ENCODE data around the gene ARHGEF39. TPM values are rescaled to one million over a fixed set of nuclear protein-coding genes. Genes with fewer than 3 reads are reported as not detected.
A peak's percentile ranks its signal among the peaks of the same experiment; 100 is the strongest.
"Not testable (repeated sequence)": the region's sequence is repeated elsewhere in the genome, so short reads cannot be mapped to it uniquely, and the experiment has no call there.

Gene ARHGEF39
- total RNA-seq, 1 experiment from 2014 or later, result 7.8 TPM

DNA sequence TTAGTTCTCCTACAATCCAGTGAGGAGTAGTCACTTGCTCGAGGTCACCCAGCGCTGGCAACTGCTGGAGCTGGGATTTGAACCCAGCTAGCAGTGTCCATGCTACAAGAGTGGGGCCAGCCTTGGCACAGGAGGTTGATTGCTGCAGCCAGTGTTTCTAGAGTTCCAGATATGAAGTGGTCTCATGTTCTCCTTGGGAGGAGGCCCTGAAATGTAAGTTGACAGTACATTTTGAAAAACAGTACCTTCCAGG, 6.1 kb downstream of the ARHGEF39 start:
- in situ Hi-C loops (cut with HindIII; ENCODE audit: low pct_unique_long_range_greater_than_20kb, low sequenced_read_pairs), result no loop called here

DNA sequence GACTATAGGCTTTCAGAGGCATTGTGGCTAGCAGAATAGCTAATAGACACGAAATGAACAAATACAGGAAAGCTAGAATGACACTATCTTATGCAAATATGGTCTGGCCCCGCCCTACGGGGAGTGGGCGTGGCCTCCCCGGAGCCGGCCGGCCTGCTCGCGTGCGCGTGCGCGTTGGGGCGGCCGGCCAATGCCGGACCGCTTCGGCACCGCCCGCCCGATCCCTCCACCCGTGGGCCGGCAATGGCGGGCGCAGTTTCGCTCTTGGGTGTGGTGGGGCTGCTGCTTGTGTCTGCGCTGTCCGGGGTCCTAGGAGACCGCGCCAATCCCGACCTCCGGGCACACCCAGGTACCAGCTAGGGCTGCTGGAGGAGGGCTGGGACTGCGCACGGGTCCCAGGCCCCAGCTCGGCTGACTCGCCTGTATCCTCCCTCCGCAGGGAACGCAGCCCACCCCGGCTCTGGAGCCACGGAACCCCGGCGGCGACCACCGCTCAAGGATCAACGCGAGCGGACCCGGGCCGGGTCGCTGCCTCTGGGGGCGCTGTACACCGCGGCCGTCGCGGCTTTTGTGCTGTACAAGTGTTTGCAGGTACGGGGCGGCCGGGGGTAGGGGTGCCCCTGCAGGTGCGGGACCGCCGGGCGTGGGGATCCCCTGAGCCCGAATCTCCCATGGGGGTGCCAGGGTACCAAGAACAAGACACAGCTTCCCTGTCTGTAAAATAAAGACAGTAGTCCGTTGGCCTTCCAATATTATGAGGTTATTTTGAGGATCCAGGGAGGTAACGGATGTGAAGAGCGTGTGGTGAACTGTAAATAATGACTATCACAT, 6.6 kb downstream of the ARHGEF39 start, which contains the start of gene CCDC107:
CCDC107 (plus strand) TSS at position 156 of the 831 bp plus-strand sequence; CDS start at position 244, 88 bp downstream.
- in situ Hi-C loops (cut with HindIII; ENCODE audit: low pct_unique_long_range_greater_than_20kb, low sequenced_read_pairs), result no loop called here
- peak; percentile 79 for DNase-seq (ENCODE audit: low read depth)

More for the DNA sequence above, 6.1 kb downstream of the ARHGEF39 start:
- no peak for DNase-seq (ENCODE audit: low read depth)

DNA sequence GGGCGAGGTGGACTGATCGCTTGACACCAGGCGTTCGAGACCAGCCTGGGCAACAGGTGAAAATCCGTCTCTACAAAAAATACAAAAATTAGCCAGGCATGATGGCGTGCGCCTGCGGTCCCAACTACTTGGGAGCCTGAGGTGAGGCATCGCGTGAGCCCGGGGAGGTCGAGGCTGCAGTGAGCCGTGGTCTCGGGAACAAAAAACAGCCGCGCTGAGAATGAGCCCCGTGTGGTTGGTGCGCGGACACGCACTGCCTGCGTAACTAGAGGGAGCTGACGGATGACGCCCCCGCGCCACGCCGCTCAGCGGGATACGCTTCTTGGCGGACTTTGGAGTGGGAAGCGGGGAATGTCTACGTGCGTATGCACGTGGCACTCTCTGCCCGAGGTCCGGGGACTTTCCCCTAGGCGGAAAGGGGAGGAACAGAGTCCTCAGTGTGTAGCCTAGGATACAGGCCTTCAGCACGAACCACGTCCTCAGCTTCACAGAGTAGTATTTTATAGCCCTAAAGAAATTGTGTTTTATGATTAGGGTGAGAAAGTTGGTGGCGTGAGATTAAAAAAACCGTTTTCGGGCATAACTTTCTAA, 7.4 kb downstream of the ARHGEF39 start, which contains the start of gene RMRP:
RMRP (minus strand) TSS at position 474 of the 591 bp plus-strand sequence.
- in situ Hi-C loops (cut with HindIII; ENCODE audit: low pct_unique_long_range_greater_than_20kb, low sequenced_read_pairs), result no loop called here
- DNase-seq (ENCODE audit: low read depth), result peak; percentile 96

DNA sequence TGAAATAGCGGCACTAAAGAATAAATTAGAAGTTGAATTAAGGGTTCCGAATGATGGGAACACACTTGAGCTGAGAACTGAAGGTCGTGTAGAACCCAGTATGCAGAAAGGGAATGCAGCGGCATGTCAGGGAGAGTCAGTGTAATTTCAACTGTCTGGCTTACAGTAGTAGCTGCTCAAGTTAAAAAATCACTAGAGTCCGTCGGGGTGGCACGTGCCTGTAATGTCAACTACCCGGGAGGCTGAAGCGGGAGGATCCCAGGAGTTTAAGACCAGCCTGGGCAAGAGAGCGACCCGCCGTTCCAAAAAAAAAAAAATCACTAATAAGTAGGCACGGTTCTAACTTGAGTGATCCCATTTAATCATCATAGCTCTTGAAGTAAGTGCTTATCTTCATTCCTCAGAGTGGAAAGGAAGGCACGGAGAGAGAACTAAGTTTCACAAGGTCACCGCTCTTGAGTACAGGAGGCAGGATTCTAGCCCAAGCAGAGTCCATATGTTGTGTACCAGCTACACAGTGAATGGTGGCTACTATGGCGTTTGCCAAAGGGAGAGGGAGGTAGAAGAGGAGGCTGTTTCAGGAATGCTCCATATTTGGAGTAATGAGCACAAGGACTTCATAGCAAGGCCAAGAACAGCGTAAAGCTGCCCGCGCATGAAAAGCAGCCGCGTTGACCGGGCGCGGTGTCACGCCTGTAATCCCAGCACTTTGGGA, 8.0 kb downstream of the ARHGEF39 start:
- no peak for DNase-seq (ENCODE audit: low read depth)
- in situ Hi-C loops (cut with HindIII; ENCODE audit: low pct_unique_long_range_greater_than_20kb, low sequenced_read_pairs), result no loop called here

DNA sequence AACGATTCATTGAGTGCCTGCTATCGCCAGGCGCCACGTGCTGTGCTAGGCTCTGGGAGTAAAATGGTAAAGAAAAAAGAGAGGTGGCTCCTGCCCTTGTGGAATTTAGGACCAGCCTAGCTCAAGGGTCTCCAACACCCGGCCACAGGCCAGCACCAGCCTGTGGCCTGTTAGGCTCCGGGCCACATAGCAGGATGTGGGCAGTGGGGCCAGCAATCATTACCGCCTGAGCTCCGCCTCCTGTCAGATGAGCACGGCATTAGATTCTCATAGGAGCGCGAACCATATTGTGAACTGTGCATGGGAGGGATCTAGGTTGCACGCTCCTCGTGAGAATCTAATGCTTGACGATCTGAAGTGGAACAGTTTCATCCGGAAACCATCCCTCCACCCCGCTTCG, 8.6 kb downstream of the ARHGEF39 start:
- no peak for DNase-seq (ENCODE audit: low read depth)
- in situ Hi-C loops (cut with HindIII; ENCODE audit: low pct_unique_long_range_greater_than_20kb, low sequenced_read_pairs), result no loop called here

DNA sequence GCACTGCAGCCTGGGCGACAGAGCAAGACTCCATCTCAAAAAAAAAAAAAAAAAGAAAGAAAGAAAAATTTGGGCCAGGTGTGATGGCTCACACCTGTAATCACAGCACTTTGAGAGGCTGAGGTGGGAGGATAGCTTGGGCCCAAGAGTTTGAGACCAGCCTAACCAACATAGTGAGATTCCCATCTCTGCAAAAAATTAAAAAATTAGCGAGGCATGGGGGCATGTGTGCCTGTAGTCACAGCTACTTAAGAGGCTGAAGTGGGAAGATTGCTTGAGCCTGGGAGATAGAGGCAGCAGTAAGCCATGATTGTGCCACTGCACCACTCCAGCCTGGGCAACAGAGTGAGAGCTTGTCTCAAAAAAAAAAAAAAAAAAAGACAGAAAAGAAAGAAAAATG, 11.4 kb downstream of the ARHGEF39 start:
- in situ Hi-C loops (cut with HindIII; ENCODE audit: low pct_unique_long_range_greater_than_20kb, low sequenced_read_pairs), result no loop called here

DNA sequence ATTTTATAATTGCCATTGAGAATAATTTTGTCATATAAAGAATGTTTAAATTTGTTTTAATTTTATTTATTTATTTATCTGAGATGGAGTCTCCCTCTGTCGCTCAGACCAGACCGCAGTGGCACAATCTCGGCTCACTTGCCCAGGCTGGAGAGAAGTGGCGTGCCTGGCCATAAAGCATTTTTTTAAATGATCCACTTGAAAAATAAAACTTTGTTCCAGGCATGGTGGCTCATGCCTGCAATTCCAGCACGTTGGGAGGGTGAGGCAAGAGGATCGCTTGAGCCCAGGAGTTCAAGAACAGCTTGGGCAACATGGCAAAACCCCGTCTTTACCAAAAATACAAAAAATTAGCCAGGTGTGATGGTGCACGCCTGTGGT, 12.2 kb downstream of the ARHGEF39 start:
- DNase-seq (ENCODE audit: low read depth), result no peak
- in situ Hi-C loops (cut with HindIII; ENCODE audit: low pct_unique_long_range_greater_than_20kb, low sequenced_read_pairs), result no loop called here

More for the DNA sequence above, 11.4 kb downstream of the ARHGEF39 start:
- DNase-seq (ENCODE audit: low read depth), result no peak

DNA sequence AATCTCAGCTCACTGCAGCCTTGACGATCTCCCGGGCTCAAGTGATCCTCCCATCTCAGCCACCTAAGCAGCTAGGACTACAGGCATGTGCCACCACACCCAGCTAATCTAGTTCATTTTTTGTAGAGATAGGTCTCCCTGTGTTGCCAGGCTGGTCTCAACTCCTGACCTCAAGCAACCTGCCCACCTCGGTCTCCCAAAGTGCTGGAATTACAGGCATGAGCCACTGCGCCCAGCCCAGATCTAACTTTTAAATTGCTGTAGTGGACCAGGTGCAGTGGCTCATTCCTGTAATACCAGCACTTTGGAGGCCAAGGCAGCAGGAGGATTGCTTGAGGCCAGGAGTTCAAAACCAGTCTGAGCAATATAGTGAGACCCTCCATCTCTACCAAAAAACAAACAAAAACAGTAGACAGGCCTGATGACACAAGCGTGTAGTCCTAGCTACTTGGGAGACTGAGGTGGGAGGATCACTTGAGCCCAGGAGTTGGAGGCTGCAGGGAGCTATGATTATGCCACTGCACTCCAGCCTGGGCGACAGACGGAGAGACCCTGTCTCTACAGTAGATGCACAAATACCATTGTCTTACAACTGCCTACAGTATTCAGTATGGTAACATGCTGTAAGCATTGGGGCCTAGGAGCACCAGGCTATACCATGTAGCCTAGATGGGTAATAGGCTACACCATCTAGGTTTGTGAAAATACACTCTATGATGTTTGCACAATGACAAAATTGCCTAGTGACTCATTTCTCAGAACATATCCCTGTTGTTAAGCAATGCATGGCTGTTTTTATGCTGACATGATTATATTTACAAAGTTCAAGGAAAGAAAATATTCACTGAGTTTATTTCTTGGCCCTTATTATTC, 12.8 kb downstream of the ARHGEF39 start:
- DNase-seq (ENCODE audit: low read depth), result no peak
- in situ Hi-C loops (cut with HindIII; ENCODE audit: low pct_unique_long_range_greater_than_20kb, low sequenced_read_pairs), result no loop called here

DNA sequence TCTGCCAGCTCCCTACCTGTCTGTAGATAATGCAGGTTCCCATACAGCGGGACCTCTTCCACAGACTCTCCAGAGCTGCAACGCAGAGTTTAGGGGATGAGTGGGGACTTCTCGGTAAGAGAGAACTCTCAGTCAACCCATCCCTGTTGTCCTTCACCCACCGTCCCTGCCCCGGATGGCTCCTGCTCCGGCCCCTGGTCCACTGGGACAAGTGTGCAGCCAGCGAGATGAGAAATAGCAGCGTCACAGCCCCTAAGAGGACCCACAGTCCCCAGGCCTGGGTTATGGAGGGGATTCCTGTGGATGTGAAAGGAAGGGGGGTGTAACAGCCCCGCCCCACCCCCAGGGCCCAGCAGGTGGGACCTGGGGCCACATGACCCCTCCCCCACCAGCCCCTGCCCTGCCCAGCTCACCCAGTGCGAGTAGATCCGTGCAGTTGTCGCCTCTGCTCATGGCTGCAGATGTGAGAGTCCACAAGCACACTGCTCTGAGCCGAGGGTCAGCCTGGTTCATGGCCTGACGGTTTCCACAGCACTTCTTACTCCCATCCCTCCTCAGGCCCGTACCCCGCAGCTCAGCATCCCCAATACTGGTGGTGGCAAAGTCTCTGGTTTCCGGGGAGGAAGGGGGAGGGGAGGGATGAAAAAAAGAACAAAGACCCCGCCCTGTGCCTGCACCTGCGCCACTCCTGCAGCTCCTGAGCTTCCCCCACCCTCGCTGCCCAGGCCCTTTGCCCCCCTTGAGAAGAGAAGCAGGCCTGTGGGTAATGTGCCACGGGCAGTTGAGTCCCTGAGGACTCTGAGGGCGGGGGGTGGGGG, 14.4 kb downstream of the ARHGEF39 start, which contains the start of gene SIT1:
SIT1 (minus strand) TSS at position 591 of the 818 bp plus-strand sequence; CDS start at position 513, 78 bp downstream.
- in situ Hi-C loops (cut with HindIII; ENCODE audit: low pct_unique_long_range_greater_than_20kb, low sequenced_read_pairs), result no loop called here
- DNase-seq (ENCODE audit: low read depth), result no peak

DNA sequence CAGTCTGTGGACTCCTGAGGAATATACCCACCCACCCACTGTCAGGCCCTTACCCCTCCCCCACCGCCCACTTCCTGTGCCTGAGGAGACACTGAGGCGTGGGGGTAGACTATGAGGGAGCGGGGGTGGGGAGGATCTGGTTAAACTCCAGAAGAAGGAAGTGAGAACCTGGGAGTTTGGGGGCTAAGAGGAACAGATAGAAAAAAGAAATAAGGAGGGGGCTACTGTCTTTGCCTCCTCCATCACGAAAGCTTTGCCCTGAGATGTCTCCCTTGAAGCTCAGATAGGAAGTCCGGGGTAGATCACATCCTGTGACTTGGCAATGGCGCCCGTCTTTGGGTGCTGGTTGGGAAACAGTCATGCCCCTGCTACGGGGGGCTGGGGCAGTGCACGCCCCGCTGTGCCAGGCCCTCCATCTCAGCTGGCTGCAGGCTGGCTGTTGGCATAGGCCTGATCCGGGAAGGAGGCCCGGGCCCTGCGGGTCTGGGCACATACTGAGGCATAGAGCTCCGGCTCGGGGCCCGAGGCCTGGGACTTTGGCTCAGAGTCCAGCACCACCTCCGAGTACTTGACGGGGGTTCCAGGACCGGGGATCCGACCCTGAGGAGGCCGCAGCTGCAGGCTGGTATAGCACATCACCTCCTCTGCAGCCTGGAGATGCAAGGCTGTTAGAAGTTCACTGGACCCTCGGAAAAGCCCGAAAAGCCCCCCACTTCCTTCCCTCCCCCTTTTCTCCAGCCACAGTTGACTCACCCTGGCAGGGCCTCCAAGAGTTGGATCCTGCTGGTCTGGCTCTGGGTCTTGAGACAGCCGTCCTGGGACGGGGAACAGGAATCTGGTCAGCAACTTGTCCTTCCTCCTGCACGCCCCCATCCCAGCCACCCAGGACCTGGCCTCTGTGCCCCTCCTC, 15.3 kb downstream of the ARHGEF39 start:
- in situ Hi-C loops (cut with HindIII; ENCODE audit: low pct_unique_long_range_greater_than_20kb, low sequenced_read_pairs), result no loop called here

DNA sequence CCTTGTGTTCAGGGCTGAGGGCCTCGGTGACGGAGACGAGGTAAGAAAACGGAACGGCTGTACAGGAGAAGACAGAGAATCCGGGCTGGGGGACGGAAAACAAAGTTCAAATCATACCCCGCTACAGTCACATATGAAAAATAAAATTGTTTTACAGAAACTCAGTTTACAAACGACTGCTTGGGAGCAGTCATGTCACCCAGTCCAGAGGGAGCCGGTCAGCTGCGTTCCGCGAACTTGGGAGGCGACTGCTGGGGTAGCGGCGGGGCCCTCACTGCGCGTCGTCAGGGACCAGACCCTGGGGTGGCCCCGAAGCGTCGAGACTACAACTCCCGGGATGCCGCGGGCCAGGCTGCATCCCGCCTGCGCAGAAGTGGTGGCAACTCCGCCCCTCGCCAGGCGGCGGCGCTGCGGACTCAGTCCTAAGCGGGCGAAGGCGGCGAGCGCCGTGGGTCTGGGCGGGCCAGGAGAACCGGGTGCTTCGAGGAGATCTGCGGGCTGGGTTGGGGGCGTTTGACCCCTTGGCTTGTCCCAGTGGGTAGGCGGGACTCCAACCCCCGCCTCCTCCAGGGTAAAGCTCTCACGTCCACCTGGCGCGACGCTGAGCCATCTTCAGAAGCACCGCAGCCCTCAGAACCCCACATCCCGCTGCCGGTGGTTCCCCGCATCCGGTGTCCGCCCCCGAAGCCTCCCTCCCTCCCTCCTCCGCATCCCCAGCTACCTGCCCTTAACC, 18.3 kb downstream of the ARHGEF39 start:
- peak; percentile 66 for DNase-seq (ENCODE audit: low read depth)
- in situ Hi-C loops (cut with HindIII; ENCODE audit: low pct_unique_long_range_greater_than_20kb, low sequenced_read_pairs), result no loop called here

More for the DNA sequence above, 15.3 kb downstream of the ARHGEF39 start:
- no peak for DNase-seq (ENCODE audit: low read depth)

DNA sequence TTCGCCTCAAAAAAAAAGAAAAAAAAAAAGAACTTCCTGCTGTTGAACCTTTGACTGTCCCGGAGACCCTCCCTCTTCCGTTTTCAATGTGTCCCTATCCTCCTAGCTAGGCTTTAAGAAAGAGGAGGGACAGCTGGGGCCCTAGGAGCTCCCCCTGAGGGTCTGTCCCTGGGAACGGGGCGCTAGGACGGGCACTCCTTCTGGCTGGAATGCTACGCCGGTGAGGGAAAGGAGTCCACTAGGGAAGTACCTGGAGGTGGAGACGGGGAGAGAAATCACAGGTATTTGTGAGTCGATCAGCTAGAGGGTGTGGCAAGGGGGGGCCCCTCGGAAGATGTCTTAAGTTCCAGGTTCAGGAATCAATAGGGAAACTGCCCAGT, 18.9 kb downstream of the ARHGEF39 start:
- DNase-seq (ENCODE audit: low read depth), result no peak
- in situ Hi-C loops (cut with HindIII; ENCODE audit: low pct_unique_long_range_greater_than_20kb, low sequenced_read_pairs), result no loop called here

DNA sequence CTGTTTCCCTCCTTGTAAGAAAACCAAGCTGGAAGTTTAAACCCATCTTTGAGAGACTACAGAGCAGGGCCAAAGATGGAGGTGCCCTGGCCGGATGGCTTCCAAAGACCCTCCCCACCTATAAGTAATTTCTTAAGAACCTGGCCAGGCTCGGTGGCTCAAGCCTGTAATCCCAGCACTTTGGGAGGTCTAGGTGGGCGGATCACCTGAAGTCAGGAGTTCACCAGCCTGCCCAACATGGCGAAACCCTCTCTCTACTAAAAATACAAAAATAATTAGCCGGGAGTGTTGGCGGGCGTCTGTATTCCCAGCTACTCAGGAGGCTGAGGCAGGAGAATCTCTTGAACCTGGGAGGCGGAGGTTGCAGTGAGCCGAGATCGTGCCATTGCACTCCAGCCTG, 19.3 kb downstream of the ARHGEF39 start:
- in situ Hi-C loops (cut with HindIII; ENCODE audit: low pct_unique_long_range_greater_than_20kb, low sequenced_read_pairs); DNase-seq (ENCODE audit: low read depth): not testable (repeated sequence)

DNA sequence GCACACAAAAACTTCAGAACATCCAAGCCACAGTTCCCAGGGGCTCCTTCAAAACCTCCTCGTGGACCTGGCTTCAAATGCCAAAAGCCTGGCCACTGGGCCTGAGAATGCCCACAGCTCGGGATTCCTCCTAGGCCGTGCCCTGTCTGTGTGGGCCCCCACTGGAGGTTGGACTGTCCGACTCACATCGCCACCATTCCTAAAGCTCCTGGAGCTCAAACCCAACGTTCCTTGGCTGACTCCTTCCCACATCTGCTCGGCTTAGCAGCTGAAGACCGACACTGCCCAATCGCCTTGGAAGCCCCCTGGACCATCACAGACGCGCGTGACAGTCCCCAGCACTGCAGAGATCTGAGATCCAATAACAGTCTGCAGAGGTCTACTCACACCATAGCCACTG, 21.9 kb downstream of the ARHGEF39 start:
- DNase-seq (ENCODE audit: low read depth), result no peak
- in situ Hi-C loops (cut with HindIII; ENCODE audit: low pct_unique_long_range_greater_than_20kb, low sequenced_read_pairs), result no loop called here

DNA sequence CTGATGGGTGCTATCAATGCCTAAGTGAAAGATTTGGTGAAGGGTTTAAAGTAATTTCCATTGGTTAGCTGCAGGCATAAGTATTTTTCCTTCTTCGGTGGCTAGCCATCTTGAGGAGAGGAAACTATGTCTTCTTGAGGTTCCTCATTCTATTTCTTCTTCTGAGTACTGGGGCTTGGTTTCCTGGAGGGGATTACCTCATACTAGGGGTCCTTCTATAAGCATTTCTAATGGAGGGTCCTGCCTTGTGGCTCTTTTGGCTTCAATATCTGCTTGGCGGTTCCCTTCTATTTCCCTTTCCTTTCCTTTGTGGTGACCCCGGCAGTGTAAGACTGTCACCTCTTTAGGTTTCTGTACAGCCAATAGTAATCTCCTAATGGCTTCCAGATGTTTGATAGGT, 23.5 kb downstream of the ARHGEF39 start:
- in situ Hi-C loops (cut with HindIII; ENCODE audit: low pct_unique_long_range_greater_than_20kb, low sequenced_read_pairs), result not testable (repeated sequence)

DNA sequence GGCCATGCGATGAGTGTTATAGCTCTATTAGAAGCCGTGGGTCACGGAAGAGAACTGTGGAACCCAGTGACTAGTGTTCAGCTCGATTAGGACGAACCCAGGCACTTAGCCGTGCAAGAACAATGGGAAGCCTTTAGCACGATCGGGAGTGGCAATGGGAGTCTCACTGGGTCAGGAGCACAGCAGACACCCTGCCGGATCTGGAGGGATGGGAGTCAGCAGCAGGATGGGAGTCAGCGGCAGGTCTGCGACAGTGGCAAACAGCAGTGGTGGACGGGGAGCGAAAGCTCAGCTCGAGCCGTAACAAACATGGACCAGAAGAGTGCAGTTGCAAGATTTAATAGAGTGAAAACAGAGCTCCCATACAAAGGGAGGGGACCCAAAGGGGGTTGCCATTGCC, 24.6 kb downstream of the ARHGEF39 start:
- in situ Hi-C loops (cut with HindIII; ENCODE audit: low pct_unique_long_range_greater_than_20kb, low sequenced_read_pairs); DNase-seq (ENCODE audit: low read depth): not testable (repeated sequence)

More for the DNA sequence above, 23.5 kb downstream of the ARHGEF39 start:
- DNase-seq (ENCODE audit: low read depth), result not testable (repeated sequence)
